ENCODE results near the gene SLC25A29.
A peak's percentile ranks its signal among the peaks of the same experiment; 100 is the strongest.
"Not testable (repeated sequence)": the region's sequence is repeated elsewhere in the genome, so short reads cannot be mapped to it uniquely, and the experiment has no call there.

Gene SLC25A29

GRCh38 chr14:100306101-100306997, at the start of gene SLC25A29:
Gene SLC25A29, minus strand, starts transcription at chr14:100306444. Its CDS starts 212 bp downstream, at chr14:100306232.
- peak; percentile 79 to 81 for DNase-seq

DNA sequence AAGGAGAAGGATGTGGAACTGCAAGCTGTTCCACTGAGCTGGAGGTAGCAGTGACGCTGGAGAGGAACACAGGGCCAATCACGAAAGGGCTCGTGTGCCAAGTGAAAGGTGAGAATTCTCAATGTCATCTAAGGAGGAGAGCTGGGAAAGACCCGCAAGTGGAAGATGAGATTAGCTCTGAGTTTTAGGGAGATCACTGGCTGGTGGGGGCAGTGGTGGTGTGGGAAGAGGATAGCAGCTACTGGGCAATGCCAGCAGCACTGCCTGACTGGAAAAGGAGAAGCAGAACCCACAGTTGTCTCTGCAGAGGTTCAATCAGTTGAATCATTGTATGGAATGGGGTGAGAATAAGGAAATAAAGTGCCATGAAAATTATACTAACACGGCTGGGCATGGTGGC, 44.7 kb upstream of the SLC25A29 start:
- DNase-seq: peak in 1 of 2 donors; percentile 68

- peak; percentile 52 to 70 for DNase-seq
Measured at GRCh38 chr14:100350276-100350926, 44.2 kb upstream of the SLC25A29 start.

- DNase-seq: no peak
Measured at GRCh38 chr14:100348784-100349685, 42.8 kb upstream of the SLC25A29 start.

- DNase-seq: no peak
Measured at GRCh38 chr14:100348253-100348729, 42.0 kb upstream of the SLC25A29 start.

- DNase-seq: no peak
Measured at GRCh38 chr14:100346306-100347091, 40.3 kb upstream of the SLC25A29 start.

DNA sequence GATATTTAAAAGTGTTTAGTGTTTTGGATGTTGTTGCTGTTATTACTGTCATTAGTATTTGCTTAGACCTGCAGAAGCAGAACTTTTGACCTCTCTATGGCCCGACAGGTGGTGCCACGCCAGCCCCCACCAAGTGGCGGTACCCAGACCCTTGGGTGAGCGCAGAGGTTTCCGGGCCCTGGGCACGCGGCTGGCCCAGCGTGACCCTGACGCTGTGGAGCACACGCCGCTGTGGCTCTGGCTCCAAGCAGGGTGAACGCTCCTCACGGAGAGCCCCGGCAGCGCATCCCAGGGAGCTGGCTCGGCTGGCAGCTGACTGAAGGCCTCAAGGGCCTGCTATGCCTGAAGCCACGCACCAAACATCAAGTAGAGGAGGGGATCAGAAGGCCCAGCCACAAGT, 39.5 kb upstream of the SLC25A29 start:
- no peak for DNase-seq

- DNase-seq: not testable (repeated sequence)
Measured at GRCh38 chr14:100344657-100345056, 38.4 kb upstream of the SLC25A29 start.

DNA sequence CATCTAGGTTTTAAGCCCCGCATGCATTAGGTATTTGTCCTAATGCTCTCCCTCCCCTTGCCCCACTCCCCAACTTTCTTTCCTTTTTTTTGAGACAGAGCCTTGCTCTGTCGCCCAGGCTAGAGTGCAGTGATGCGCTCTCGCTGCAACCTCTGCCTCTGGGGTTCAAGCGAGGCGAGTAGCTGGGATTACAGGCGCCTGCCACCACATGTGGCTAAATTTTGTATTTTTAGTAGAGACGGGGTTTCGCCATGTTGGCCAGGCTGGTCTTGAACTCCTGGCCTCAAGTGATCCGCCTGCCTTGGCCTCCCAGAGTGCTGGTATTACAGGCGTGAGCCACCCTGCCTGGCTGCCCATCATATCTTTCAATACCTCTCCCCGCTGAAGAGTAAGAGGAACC, 36.6 kb upstream of the SLC25A29 start:
- not testable (repeated sequence) for DNase-seq

GRCh38 chr14:100342195-100342594, 36.0 kb upstream of the SLC25A29 start:
- DNase-seq: no peak

- peak; percentile 94 to 99 for DNase-seq
Measured at GRCh38 chr14:100341301-100342031, 35.2 kb upstream of the SLC25A29 start.

DNA sequence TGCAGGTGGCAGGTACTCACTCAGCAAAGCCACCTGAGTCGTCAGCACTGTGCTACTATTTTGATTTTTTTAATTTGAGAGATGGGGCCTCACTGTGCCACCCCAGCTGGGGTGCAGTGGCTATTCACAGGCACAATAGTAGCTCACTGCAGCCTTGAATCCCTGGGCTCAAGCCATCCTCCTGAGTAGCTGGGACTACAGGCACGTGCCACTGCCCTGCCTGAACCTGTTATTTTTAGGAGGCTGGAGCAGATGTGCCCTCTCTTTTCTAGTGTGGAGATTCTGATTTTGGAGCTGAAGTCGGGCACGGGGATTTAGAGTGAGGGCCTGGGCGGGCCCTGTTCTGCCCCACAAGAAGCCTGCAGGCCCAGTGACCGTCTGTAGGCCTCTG, 34.2 kb upstream of the SLC25A29 start:
- no peak for DNase-seq

DNA sequence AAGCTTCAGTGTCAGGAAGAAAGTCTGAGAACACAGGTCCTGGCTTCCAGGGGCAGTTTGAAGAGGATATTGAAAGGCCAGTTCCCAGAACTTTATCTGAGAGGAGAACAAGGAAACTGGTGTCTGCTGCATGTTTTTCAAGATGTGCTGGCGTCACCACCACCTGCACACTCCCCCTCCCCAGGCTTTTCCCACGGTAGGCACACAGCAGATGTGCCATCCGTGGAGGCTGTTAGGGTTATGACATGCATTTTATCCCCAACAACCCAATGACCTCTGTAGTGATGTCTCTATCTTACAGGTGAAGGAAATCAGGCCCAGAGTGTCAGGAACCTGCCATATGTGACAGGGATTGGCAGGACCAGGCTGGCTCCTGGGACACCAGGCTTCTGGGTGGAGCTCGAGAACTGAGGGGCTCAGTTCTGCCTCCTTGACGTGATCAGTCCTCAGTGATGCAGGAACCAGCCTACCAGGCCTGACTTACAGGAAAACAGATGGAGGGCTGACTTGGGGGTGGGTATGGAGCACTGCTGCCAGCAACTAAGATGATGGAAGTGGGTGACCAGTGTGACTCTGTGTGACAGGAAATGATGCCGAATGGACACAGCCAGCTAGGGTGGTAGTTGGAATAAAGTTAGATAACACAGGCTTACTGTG, 33.6 kb upstream of the SLC25A29 start:
- DNase-seq: no peak

DNA sequence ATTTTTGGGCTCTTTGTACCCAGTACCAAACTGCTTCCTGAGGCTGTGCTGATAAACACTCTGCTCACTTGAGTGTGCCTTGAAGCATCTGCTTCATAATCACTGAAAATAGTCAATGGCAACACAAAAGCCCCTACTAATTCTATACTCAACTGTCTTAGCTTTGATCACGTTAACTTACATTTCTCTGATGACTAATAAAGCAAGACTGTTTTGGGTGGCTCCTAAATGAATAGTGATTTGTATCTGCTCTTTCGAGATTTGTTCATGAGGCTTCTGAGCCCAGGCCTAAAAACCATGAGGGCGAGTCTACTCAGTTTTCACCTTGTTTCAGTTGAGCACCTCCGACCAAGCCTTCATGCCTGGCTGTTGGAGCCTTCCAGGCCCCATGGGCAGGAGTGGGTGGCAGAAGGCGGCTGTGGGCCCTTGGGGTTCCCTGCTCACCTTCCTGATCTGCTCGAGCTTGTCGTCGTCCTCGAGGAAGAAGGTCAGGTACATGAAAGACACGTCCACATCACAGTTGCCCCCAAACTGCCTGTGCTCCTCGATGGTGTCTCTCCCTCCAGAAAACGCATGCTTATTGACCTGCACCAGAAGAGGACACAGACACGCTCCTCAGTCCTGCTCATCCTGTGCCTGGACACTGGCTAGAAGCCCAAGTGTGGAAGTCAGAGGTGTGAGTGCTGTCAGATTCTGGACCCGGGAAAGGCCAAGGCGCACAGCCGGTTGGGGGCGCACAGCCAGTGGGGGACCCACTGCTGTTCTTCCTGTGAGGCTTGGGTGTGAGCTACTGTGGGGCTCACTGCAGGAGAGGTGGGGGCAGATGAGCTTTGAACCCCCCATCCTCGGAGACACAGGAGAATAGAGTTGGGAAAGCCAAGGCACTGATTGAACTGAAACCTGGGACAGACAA, 30.6 kb upstream of the SLC25A29 start:
- no peak for DNase-seq

DNA sequence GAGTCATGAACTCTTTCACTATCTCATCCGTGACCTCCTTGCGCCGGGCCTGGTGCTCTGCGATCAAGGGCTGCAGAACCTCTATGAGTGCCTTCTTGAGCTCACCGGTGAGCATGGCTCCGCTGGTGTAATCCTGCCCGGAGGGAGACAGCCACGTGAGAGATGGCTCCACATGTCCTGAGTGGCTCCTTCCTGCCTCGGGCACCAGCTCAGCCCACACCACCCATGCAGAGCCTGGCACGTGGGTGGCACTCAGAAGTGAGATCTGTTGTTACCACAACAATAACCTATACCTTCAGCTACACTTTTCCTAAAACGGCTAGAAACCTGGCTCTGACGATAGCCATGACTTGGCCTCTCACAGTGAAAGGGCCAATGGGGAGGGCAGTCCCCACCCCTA, 28.7 kb upstream of the SLC25A29 start:
- no peak for DNase-seq

DNA sequence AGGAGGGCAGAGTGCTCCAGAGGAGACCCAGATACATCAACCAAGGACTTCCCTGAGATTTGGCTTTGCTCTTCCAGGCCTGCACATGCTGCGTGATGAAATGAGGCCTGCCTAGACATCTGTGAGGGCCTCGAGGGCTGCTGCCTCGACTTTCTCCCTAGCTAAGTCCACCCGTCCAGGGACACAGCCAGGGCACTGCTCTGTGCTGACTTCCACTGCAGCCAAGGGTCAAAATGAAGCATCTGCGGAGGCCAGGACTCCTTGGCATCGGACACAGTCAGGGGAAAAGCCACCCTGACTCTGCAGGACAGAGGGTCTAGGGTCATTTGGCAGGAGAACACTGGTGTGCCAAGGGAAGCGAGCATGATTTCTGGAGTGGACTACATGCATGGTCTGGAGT, 27.6 kb upstream of the SLC25A29 start:
- no peak for DNase-seq

GRCh38 chr14:100333311-100333710, 27.1 kb upstream of the SLC25A29 start:
- no peak for DNase-seq

GRCh38 chr14:100332797-100333196, 26.6 kb upstream of the SLC25A29 start:
- DNase-seq: no peak

DNA sequence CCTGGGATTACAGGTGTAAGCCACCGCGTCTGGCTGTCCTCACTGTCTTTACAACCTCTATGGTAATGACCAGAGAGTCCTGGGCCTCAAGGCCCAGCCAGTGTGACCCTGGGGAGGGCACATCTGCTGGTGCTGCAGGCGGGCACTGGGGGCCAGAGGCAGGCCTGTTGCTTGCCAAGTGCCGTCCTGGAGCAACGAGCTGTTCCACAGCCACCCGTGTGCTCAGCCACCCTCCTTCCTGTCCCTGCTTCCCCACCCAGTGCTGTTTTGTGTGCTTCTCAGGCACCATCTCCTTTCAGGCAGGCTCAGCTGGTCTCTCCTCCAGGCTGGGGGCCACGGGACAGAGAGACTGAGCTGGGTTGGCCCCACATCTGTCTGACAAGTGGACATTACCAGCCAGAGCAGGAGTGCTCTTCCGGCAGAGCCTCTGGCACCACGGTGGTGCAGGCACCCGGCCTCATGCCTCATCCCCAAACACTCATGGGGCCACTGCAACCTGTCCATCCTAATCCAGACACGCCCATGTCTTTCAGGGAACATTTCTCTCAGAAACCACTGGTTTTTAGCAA, 25.9 kb upstream of the SLC25A29 start:
- no peak for DNase-seq
